HCT116 (cell line): Measurements from ENCODE around the gene CMC1. TPM values are rescaled to one million over a fixed set of nuclear protein-coding genes. Genes with fewer than 3 reads are reported as not detected.

Source experiments
- ATAC-seq: fragments of 200-7000 bp; cut with Tn5 transposase; 2 replicates; pipeline ENCODE4 v1.9.1; 2020; ENCODE audit warnings: mild to moderate bottlenecking, moderate library complexity
- BruUV-seq: library from RNA; stranded (reverse); fragments of 400-500 nt; replicated peaks from 2 replicates; lab custom pipeline; 2021; lab: Mats Ljungman, UMichigan
- CTCF ChIA-PET: fragments of 300-600 bp; sonication (Branson Sonifier 250); formaldehyde crosslinking; loops from one replicate; lab custom pipeline; 2021; ENCODE audit warnings: antibody characterized with exemption; lab: Charles Lee
- POLR2A ChIA-PET: fragments of 300-600, 350-600 bp; sonication (Branson Sonifier 250); formaldehyde crosslinking; loops from one replicate; lab custom pipeline; 2021; ENCODE audit warnings: antibody characterized with exemption; lab: Charles Lee
- RAD21 ChIA-PET, 2 experiments: fragments of 300-600 bp; sonication (Branson Sonifier 250); formaldehyde crosslinking; loops; one replicate each; lab custom pipeline; 2023; ENCODE audit warnings: low total read pairs in 2 of 2; ENCODE audit not compliant: uncharacterized antibody in 2 of 2, unreplicated experiment in 2 of 2, low non-redundant PET in 1 of 2; lab: Charles Lee
- DNase-seq: peaks from one replicate; pipeline ENCODE4 v3.0.0-alpha.2; 2010; ENCODE audit warnings: low read depth, low spot score
- H2AFZ ChIP-seq: fragments of 200-600 bp; shearing (Covaris generic), sonication (generic); 2 replicates; pipeline ENCODE4 v1.6.1; 2017; ENCODE audit warnings: low read depth, mixed run types, mixed read lengths, antibody characterized with exemption, low read length; ENCODE audit not compliant: poor library complexity, severe bottlenecking
- H3K27ac ChIP-seq: 2 replicates; pipeline ENCODE4 v1.5.1; 2012; ENCODE audit warnings: low read depth, low read length
- H3K27me3 ChIP-seq: fragments of 200-600 bp; sonication (generic); 2 replicates; pipeline ENCODE4 v1.6.1; 2016; ENCODE audit warnings: mixed run types, low read length, mixed read lengths; ENCODE audit not compliant: insufficient read depth
- H3K36me3 ChIP-seq, 2 experiments: fragments of 200-500 bp in 1 of 2; fragments of 200-600 bp in 1 of 2; sonication (Bioruptor generic) in 1 of 2; sonication (generic) in 1 of 2; 2 replicates each; pipeline versions ENCODE4 v1.5.1 to v1.6.1; 2014 to 2016; ENCODE audit warnings: low read length in 2 of 2, inconsistent platforms in 1 of 2, mixed read lengths in 1 of 2, mixed run types in 1 of 2; ENCODE audit not compliant: insufficient read depth in 2 of 2, control insufficient read depth in 1 of 2
- H3K4me1 ChIP-seq, 2 experiments: fragments of 200-600 bp in 1 of 2; sonication (generic) in 1 of 2; 2 replicates each; pipeline versions ENCODE4 v1.5.1 to v1.6.1; 2012 to 2017; ENCODE audit warnings: low read length in 2 of 2, inconsistent platforms in 1 of 2, mild to moderate bottlenecking in 1 of 2, mixed read lengths in 1 of 2, mixed run types in 1 of 2, moderate library complexity in 1 of 2; ENCODE audit not compliant: insufficient read depth in 2 of 2, control insufficient read depth in 1 of 2
- H3K4me2 ChIP-seq: fragments of 200-600 bp; sonication (generic); 2 replicates; pipeline ENCODE4 v1.6.1; 2017; ENCODE audit warnings: mixed run types, low read length, mixed read lengths
- H3K4me3 ChIP-seq, 2 experiments: fragments of 200-600 bp in 1 of 2; sonication (generic) in 1 of 2; replicated peaks in 1 of 2; 2 replicates each; pipeline ENCODE4 v1.5.1; 2011 to 2016; ENCODE audit warnings: low read length in 2 of 2, control low read depth in 1 of 2, low read depth in 1 of 2, mild to moderate bottlenecking in 1 of 2, mixed read lengths in 1 of 2, mixed run types in 1 of 2
- H3K79me2 ChIP-seq: fragments of 200-600 bp; sonication (generic); 2 replicates; pipeline ENCODE4 v1.6.1; 2017; ENCODE audit warnings: mild to moderate bottlenecking, mixed run types, low read length, moderate library complexity, mixed read lengths; ENCODE audit not compliant: insufficient read depth
- H3K9ac ChIP-seq: fragments of 200-600 bp; sonication (generic); 2 replicates; pipeline ENCODE4 v1.6.1; 2016; ENCODE audit warnings: low read length, mixed read lengths
- H3K9me2 ChIP-seq: fragments of 200-600 bp; sonication (generic), shearing (Covaris generic); 2 replicates; pipeline ENCODE4 v1.6.1; 2017; ENCODE audit warnings: mixed run types, mild to moderate bottlenecking, moderate library complexity; ENCODE audit not compliant: insufficient read depth
- H3K9me3 ChIP-seq, 2 experiments: fragments of 200-500 bp in 1 of 2; fragments of 200-600 bp in 1 of 2; sonication (Bioruptor generic) in 1 of 2; sonication (generic) in 1 of 2; 2 replicates each; pipeline ENCODE4 v1.6.1; 2014 to 2017; ENCODE audit warnings: low read length in 2 of 2, mixed read lengths in 2 of 2, inconsistent platforms in 1 of 2, low read depth in 1 of 2, mild to moderate bottlenecking in 1 of 2, mixed run types in 1 of 2, moderate library complexity in 1 of 2; ENCODE audit not compliant: control insufficient read depth in 1 of 2, insufficient read depth in 1 of 2
- H4K20me1 ChIP-seq: fragments of 200-600 bp; sonication (generic), shearing (Covaris generic); 2 replicates; pipeline ENCODE4 v1.6.1; 2017; ENCODE audit warnings: mixed run types, mild to moderate bottlenecking, moderate library complexity; ENCODE audit not compliant: insufficient read depth
- ATF3 ChIP-seq: IDR thresholded peaks from 2 replicates; pipeline ENCODE4 v1.6.1; 2012
- CBX3 ChIP-seq: IDR thresholded peaks from 2 replicates; pipeline ENCODE4 v1.6.1; 2012; ENCODE audit warnings: low read depth
- CEBPB ChIP-seq: IDR thresholded peaks from 2 replicates; pipeline ENCODE4 v1.6.1; 2012; ENCODE audit warnings: low read depth
- CTCF ChIP-seq, 3 experiments: fragments of 200-600 bp in 1 of 3; sonication (generic) in 1 of 3; IDR thresholded peaks in 2 of 3; conservative IDR thresholded peaks in 1 of 3; 2 replicates each; pipeline ENCODE4 v1.5.1; 2012 to 2017; ENCODE audit warnings: low read depth in 2 of 3, low read length in 2 of 3, antibody characterized with exemption in 1 of 3, borderline replicate concordance in 1 of 3, control low read depth in 1 of 3, mild to moderate bottlenecking in 1 of 3, mixed read lengths in 1 of 3, mixed run types in 1 of 3, moderate library complexity in 1 of 3; ENCODE audit not compliant: insufficient read depth in 1 of 3
- EGR1 ChIP-seq: IDR thresholded peaks from 2 replicates; pipeline ENCODE4 v1.6.1; 2012; ENCODE audit warnings: low read depth
- ELF1 ChIP-seq: IDR thresholded peaks from 2 replicates; pipeline ENCODE4 v1.6.1; 2012; ENCODE audit warnings: low read depth, borderline replicate concordance
- EZH2 ChIP-seq: fragments of 200-600 bp; sonication (generic); IDR thresholded peaks from 2 replicates; pipeline ENCODE4 v1.6.1; 2017; ENCODE audit warnings: antibody characterized with exemption, mixed run types
- EZH2phosphoT487 ChIP-seq: fragments of 200-600 bp; IDR thresholded peaks from 2 replicates; pipeline ENCODE4 v1.6.1; 2018; ENCODE audit warnings: antibody characterized with exemption, borderline replicate concordance
- FOSL1 ChIP-seq: IDR thresholded peaks from 2 replicates; pipeline ENCODE4 v1.6.1; 2012; ENCODE audit warnings: low read depth
- JUND ChIP-seq: IDR thresholded peaks from 2 replicates; pipeline ENCODE4 v1.6.1; 2012
- MAX ChIP-seq: IDR thresholded peaks from 2 replicates; pipeline ENCODE4 v1.6.1; 2012
- POLR2A ChIP-seq: IDR thresholded peaks from 2 replicates; pipeline ENCODE4 v1.7.0; 2011; ENCODE audit warnings: borderline replicate concordance; ENCODE audit not compliant: insufficient read depth, insufficient read length; ENCODE audit errors: extremely low read depth
- POLR2AphosphoS5 ChIP-seq: IDR thresholded peaks from 2 replicates; pipeline ENCODE4 v1.6.1; 2011; ENCODE audit warnings: mild to moderate bottlenecking, low read depth, low read length, moderate library complexity
- RAD21 ChIP-seq: IDR thresholded peaks from 2 replicates; pipeline ENCODE4 v1.6.1; 2012; ENCODE audit warnings: low read depth, mild to moderate bottlenecking
- REST ChIP-seq: IDR thresholded peaks from 2 replicates; pipeline ENCODE4 v1.6.1; 2012; ENCODE audit warnings: low read depth
- SP1 ChIP-seq: IDR thresholded peaks from 2 replicates; pipeline ENCODE4 v1.6.1; 2012; ENCODE audit warnings: low read depth
- TCF7L2 ChIP-seq: IDR thresholded peaks from 2 replicates; pipeline ENCODE4 v1.7.0; 2011; ENCODE audit warnings: borderline replicate concordance, inconsistent platforms; ENCODE audit not compliant: insufficient read depth, insufficient read length; ENCODE audit errors: extremely low read depth
- ZBTB33 ChIP-seq: IDR thresholded peaks from 2 replicates; pipeline ENCODE4 v1.6.1; 2011; ENCODE audit warnings: mild to moderate bottlenecking, low read length, moderate library complexity; ENCODE audit not compliant: insufficient replicate concordance; ENCODE audit errors: extremely low read depth
- ZFX ChIP-seq: fragments of 450-650 bp; IDR thresholded peaks from 2 replicates; pipeline ENCODE4 v1.6.1; 2017
- ZNF274 ChIP-seq: fragments of 200-500 bp; sonication (Bioruptor generic); IDR thresholded peaks from 2 replicates; pipeline ENCODE4 v1.6.1; 2014; ENCODE audit warnings: mild to moderate bottlenecking, low read depth, low read length, inconsistent platforms
- intact Hi-C: fragments of 100-400 bp; cut with micrococcal nuclease; formaldehyde crosslinking; loops from 2 replicates; pipeline ENCODE4 v1.10.0; 2022
- total RNA-seq: library from RNA; stranded (reverse); gene quantifications from one replicate; pipeline ENCODE4 v1.2.1, GENCODE V29; 2021; ENCODE audit not compliant: unreplicated experiment

CMC1 gene
- total RNA-seq, 1 experiment from 2014 or later: 29.0 TPM

- RAD21 ChIA-PET: no interaction called here
- Histone ChIP-seq H4K20me1 (no peaks in the 10 kb centered on the region), H3K36me3 (no peaks in the 10 kb centered on the region), H3K27ac (no peak overlapping the region), H3K4me1 (no peaks in the 10 kb centered on the region), H3K9ac (no peak overlapping the region), H3K4me3 (no peak overlapping the region), H3K79me2 (peaks cover 85% of the 10 kb centered on the region), H3K4me2 (no peak overlapping the region), H3K9me3 (no peaks in the 10 kb centered on the region), H2AFZ (no peak overlapping the region), H3K27me3 (no peaks in the 10 kb centered on the region), H3K9me2 (no peaks in the 10 kb centered on the region)
- intact Hi-C loops: no loop called here
- POLR2A ChIA-PET: no interaction called here
- DNase-seq (no peak), ATAC-seq (no peak)
- TF ChIP-seq POLR2AphosphoS5 (no peak), FOSL1 (no peak), CTCF (IDR thresholded peaks at IDR 0.05 in 2 of 3, conservative IDR thresholded peaks at IDR 0.05 in 1 of 3; ENCODE audit: borderline replicate concordance in 1 of 3, insufficient read depth in 1 of 3, low read depth in 2 of 3, low read length in 2 of 3) (no peak), CEBPB (no peak), TCF7L2 (no peak), POLR2A (no peak), CBX3 (no peak), ZBTB33 (no peak), MAX (no peak), ATF3 (no peak), EGR1 (no peak), ZFX (no peak), SP1 (no peak), RAD21 (no peak), EZH2phosphoT487 (no peak), JUND (no peak), REST (no peak), ZNF274 (no peak), EZH2 (no peak), ELF1 (no peak)
- no TSS peak for BruUV-seq
- CTCF ChIA-PET: no interaction called here
Measured at GRCh38 chr3:28250999-28251398, 9.6 kb downstream of the CMC1 start.
